Measurements from ENCODE around the gene CRYBG1. TPM values are rescaled to one million over a fixed set of nuclear protein-coding genes. Genes with fewer than 3 reads are reported as not detected.
A peak's percentile ranks its signal among the peaks of the same experiment; 100 is the strongest.

The CRYBG1 gene
- total and polyA plus RNA-seq, 10 of the 15 experiments (the other 5 are each of a cell fraction or from before 2014, with no cell fraction given) = 6.5 to 57.0 (median 25.2) TPM

DNA sequence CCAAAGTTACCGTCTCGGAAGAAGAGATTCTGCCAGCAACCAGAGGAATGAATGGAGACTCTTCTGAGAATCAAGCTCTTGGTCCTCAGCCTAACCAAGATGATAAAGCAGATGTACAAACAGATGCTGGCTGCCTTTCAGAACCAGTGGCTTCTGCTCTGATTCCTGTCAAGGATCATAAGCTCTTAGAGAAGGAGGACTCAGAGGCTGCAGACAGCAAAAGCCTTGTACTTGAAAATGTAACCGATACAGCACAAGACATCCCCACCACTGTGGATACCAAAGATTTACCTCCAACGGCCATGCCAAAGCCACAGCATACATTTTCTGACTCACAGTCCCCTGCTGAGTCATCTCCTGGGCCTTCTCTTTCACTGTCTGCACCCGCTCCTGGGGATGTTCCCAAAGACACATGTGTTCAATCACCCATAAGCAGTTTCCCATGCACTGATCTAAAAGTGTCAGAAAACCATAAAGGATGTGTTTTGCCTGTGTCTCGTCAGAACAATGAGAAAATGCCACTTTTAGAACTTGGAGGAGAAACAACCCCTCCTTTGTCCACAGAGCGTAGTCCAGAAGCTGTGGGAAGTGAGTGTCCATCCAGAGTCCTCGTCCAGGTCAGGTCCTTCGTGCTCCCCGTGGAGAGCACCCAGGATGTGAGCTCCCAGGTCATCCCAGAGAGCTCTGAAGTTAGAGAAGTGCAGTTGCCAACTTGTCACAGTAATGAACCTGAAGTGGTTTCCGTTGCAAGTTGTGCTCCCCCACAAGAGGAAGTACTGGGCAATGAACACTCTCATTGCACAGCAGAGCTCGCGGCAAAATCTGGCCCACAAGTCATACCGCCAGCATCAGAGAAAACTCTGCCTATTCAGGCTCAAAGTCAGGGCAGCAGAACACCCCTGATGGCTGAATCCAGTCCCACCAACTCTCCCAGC lies 159.2 kb downstream of the CRYBG1 start:
- Histone ChIP-seq H3K27me3 (replicated peaks in 1 of 2; ENCODE audit: control insufficient read depth in 2 of 2, insufficient read depth in 2 of 2, low read length in 1 of 2) (no peaks in the 10 kb centered on the region), H3K9ac (ENCODE audit: control insufficient read depth, insufficient read depth, low read length) (peak overlapping the region; percentile 93), H3K79me2 (ENCODE audit: control insufficient read depth, insufficient read depth, low read length) (peaks cover 81% of the 10 kb centered on the region), H3K27ac (ENCODE audit: control insufficient read depth, insufficient read depth) (peak overlapping the region; percentile 93), H4K20me1 (ENCODE audit: control insufficient read depth, insufficient read depth) (no peaks in the 10 kb centered on the region), H3K36me3 (ENCODE audit: control insufficient read depth in 2 of 2, insufficient read depth in 2 of 2, low read length in 1 of 2) (no peaks in the 10 kb centered on the region), H3K4me3 (peak overlapping the region; percentile 73), H3K4me1 (ENCODE audit: control insufficient read depth, insufficient read depth, low read length) (no peaks in the 10 kb centered on the region), H3K4me2 (ENCODE audit: control insufficient read depth, insufficient read depth) (peak overlapping the region; percentile 69), H3K9me3 (replicated peaks; ENCODE audit: control insufficient read depth, insufficient read depth, low read length) (no peaks in the 10 kb centered on the region), H2AFZ (ENCODE audit: control insufficient read depth, low read depth, low read length) (peak overlapping the region; percentile 19; the same call in 1 of the 2 replicates)
- ChIA-PET POLR2A (interaction anchor here (1.2 to 3.8 kb wide), 4 partner anchors 9 to 17 kb away, joined by 3 to 47 read pairs (median 4); no protein-coding TSS in a partner anchor), RAD21 (ENCODE audit: unreplicated experiment) (interaction anchor here (0.9 to 7.9 kb wide), 5 partner anchors 7 to 1067 kb away, joined by 3 to 101 read pairs (median 3); no protein-coding TSS in a partner anchor), SMC1A (ENCODE audit: uncharacterized antibody, unreplicated experiment) (interaction anchor here (0.6 to 9.0 kb wide), 12 partner anchors 8 to 1061 kb away, joined by 3 to 109 read pairs (median 3); no protein-coding TSS in a partner anchor), CTCF (interaction anchor here (0.8 to 4.8 kb wide), 5 partner anchors 8 to 75 kb away, joined by 3 to 51 read pairs (median 3); no protein-coding TSS in a partner anchor)
- WGBS (ENCODE audit: insufficient coverage, insufficient replicate concordance, low lambda C conversion rate, missing lambda C conversion rate) = 2% methylated on average over 14 of the region's 14 CpGs
- intact Hi-C loops (cut with micrococcal nuclease; ENCODE audit: unreplicated experiment) (loop anchor here (1.0 to 5.0 kb wide), 5 partner anchors 7 to 1037 kb away; partner anchors contain the start of genes QRSL1 and RTN4IP1), in situ Hi-C loops (cut with MboI) (loop anchor here (25.0 kb wide), 1 partner anchor 1057 kb away; no protein-coding TSS in a partner anchor)
- peak; percentile 89 for DNase-seq (ENCODE audit: low read depth, low spot score)
- FAIRE-seq = peak; percentile 94
- no TSS peak for BruUV-seq (replicated peaks)
- ATAC-seq = peak; percentile 66
- TF ChIP-seq ETV6 (conservative IDR thresholded peaks at IDR 0.05 in 1 of 2, IDR thresholded peaks at IDR 0.05 in 1 of 2; ENCODE audit: borderline replicate concordance in 1 of 2, low read depth in 1 of 2) (peak in 1 of 2 experiments; percentile 66; a peak in 2 of 4 replicates), SMAD5 (IDR thresholded peaks at IDR 0.05; ENCODE audit: low read depth) (no peak), POLR2A (IDR thresholded peaks at IDR 0.05; ENCODE audit: low read depth, low read length) (peak; percentile 78), NR2C2 (IDR thresholded peaks at IDR 0.05; ENCODE audit: borderline replicate concordance, control insufficient read depth, insufficient read length, low read depth) (no peak), FOS (IDR thresholded peaks at IDR 0.05; ENCODE audit: borderline replicate concordance, extremely low read depth, insufficient read length) (no peak), DPF2 (IDR thresholded peaks at IDR 0.05) (peak; percentile 87), IKZF2 (IDR thresholded peaks at IDR 0.05) (peak; percentile 88 to 89), POU2F2 (IDR thresholded peaks at IDR 0.05; ENCODE audit: borderline replicate concordance, low read depth, low read length) (peak; percentile 86), EZH2 (IDR thresholded peaks at IDR 0.05; ENCODE audit: borderline replicate concordance, control insufficient read depth, low read depth, low read length) (no peak)
- TF ChIP-seq, protein P1, sequence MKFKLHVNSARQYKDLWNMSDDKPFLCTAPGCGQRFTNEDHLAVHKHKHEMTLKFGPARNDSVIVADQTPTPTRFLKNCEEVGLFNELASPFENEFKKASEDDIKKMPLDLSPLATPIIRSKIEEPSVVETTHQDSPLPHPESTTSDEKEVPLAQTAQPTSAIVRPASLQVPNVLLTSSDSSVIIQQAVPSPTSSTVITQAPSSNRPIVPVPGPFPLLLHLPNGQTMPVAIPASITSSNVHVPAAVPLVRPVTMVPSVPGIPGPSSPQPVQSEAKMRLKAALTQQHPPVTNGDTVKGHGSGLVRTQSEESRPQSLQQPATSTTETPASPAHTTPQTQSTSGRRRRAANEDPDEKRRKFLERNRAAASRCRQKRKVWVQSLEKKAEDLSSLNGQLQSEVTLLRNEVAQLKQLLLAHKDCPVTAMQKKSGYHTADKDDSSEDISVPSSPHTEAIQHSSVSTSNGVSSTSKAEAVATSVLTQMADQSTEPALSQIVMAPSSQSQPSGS (IDR thresholded peaks at IDR 0.05; ENCODE audit: low read length) = peak; percentile 94
- TF ChIP-seq, protein P2, sequence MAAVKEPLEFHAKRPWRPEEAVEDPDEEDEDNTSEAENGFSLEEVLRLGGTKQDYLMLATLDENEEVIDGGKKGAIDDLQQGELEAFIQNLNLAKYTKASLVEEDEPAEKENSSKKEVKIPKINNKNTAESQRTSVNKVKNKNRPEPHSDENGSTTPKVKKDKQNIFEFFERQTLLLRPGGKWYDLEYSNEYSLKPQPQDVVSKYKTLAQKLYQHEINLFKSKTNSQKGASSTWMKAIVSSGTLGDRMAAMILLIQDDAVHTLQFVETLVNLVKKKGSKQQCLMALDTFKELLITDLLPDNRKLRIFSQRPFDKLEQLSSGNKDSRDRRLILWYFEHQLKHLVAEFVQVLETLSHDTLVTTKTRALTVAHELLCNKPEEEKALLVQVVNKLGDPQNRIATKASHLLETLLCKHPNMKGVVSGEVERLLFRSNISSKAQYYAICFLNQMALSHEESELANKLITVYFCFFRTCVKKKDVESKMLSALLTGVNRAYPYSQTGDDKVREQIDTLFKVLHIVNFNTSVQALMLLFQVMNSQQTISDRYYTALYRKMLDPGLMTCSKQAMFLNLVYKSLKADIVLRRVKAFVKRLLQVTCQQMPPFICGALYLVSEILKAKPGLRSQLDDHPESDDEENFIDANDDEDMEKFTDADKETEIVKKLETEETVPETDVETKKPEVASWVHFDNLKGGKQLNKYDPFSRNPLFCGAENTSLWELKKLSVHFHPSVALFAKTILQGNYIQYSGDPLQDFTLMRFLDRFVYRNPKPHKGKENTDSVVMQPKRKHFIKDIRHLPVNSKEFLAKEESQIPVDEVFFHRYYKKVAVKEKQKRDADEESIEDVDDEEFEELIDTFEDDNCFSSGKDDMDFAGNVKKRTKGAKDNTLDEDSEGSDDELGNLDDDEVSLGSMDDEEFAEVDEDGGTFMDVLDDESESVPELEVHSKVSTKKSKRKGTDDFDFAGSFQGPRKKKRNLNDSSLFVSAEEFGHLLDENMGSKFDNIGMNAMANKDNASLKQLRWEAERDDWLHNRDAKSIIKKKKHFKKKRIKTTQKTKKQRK (IDR thresholded peaks at IDR 0.05; ENCODE audit: low read depth, low read length) = no peak
- TF ChIP-seq, protein P3, sequence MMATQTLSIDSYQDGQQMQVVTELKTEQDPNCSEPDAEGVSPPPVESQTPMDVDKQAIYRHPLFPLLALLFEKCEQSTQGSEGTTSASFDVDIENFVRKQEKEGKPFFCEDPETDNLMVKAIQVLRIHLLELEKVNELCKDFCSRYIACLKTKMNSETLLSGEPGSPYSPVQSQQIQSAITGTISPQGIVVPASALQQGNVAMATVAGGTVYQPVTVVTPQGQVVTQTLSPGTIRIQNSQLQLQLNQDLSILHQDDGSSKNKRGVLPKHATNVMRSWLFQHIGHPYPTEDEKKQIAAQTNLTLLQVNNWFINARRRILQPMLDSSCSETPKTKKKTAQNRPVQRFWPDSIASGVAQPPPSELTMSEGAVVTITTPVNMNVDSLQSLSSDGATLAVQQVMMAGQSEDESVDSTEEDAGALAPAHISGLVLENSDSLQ (IDR thresholded peaks at IDR 0.05) = peak; percentile 55; the same call in 1 of the 2 replicates
